HCT116 (cell line): ENCODE measurements around the gene KIF14.

ENCODE experiments used
- CEBPB ChIP-seq: IDR thresholded peaks from 2 replicates; pipeline ENCODE4 v1.6.1; 2012; ENCODE audit warnings: low read depth
- CTCF ChIP-seq, 3 experiments: fragments of 200-600 bp in 1 of 3; sonication (generic) in 1 of 3; IDR thresholded peaks in 2 of 3; conservative IDR thresholded peaks in 1 of 3; 2 replicates each; pipeline ENCODE4 v1.5.1; 2012 to 2017; ENCODE audit warnings: low read depth in 2 of 3, low read length in 2 of 3, antibody characterized with exemption in 1 of 3, borderline replicate concordance in 1 of 3, control low read depth in 1 of 3, mild to moderate bottlenecking in 1 of 3, mixed read lengths in 1 of 3, mixed run types in 1 of 3, moderate library complexity in 1 of 3; ENCODE audit not compliant: insufficient read depth in 1 of 3
- ELF1 ChIP-seq: IDR thresholded peaks from 2 replicates; pipeline ENCODE4 v1.6.1; 2012; ENCODE audit warnings: low read depth, borderline replicate concordance
- EZH2 ChIP-seq: fragments of 200-600 bp; sonication (generic); IDR thresholded peaks from 2 replicates; pipeline ENCODE4 v1.6.1; 2017; ENCODE audit warnings: antibody characterized with exemption, mixed run types
- MAX ChIP-seq: IDR thresholded peaks from 2 replicates; pipeline ENCODE4 v1.6.1; 2012
- POLR2A ChIP-seq: IDR thresholded peaks from 2 replicates; pipeline ENCODE4 v1.7.0; 2011; ENCODE audit warnings: borderline replicate concordance; ENCODE audit not compliant: insufficient read depth, insufficient read length; ENCODE audit errors: extremely low read depth
- POLR2AphosphoS5 ChIP-seq: IDR thresholded peaks from 2 replicates; pipeline ENCODE4 v1.6.1; 2011; ENCODE audit warnings: mild to moderate bottlenecking, low read depth, low read length, moderate library complexity
- RAD21 ChIP-seq: IDR thresholded peaks from 2 replicates; pipeline ENCODE4 v1.6.1; 2012; ENCODE audit warnings: low read depth, mild to moderate bottlenecking
- REST ChIP-seq: IDR thresholded peaks from 2 replicates; pipeline ENCODE4 v1.6.1; 2012; ENCODE audit warnings: low read depth
- SP1 ChIP-seq: IDR thresholded peaks from 2 replicates; pipeline ENCODE4 v1.6.1; 2012; ENCODE audit warnings: low read depth
- SRF ChIP-seq: IDR thresholded peaks from 2 replicates; pipeline ENCODE4 v1.6.1; 2012; ENCODE audit warnings: low read depth
- ZBTB33 ChIP-seq: IDR thresholded peaks from 2 replicates; pipeline ENCODE4 v1.6.1; 2011; ENCODE audit warnings: mild to moderate bottlenecking, low read length, moderate library complexity; ENCODE audit not compliant: insufficient replicate concordance; ENCODE audit errors: extremely low read depth
- ZFX ChIP-seq: fragments of 450-650 bp; IDR thresholded peaks from 2 replicates; pipeline ENCODE4 v1.6.1; 2017
- ZNF274 ChIP-seq: fragments of 200-500 bp; sonication (Bioruptor generic); IDR thresholded peaks from 2 replicates; pipeline ENCODE4 v1.6.1; 2014; ENCODE audit warnings: mild to moderate bottlenecking, low read depth, low read length, inconsistent platforms

- TF ChIP-seq CTCF (IDR thresholded peaks at IDR 0.05 in 2 of 3, conservative IDR thresholded peaks at IDR 0.05 in 1 of 3; ENCODE audit: borderline replicate concordance in 1 of 3, insufficient read depth in 1 of 3, low read depth in 2 of 3, low read length in 2 of 3): no peak
- no peak for TF ChIP-seq CEBPB
- no peak for TF ChIP-seq POLR2AphosphoS5
- no peak for TF ChIP-seq POLR2A
- TF ChIP-seq SP1: no peak
- no peak for TF ChIP-seq REST
- no peak for TF ChIP-seq SRF
- TF ChIP-seq EZH2: no peak
- no peak for TF ChIP-seq ELF1
- TF ChIP-seq RAD21: no peak
- no peak for TF ChIP-seq MAX
- TF ChIP-seq ZNF274: no peak
- no peak for TF ChIP-seq ZFX
- TF ChIP-seq ZBTB33: no peak
Observed at GRCh38 chr1:200644021-200644420, 23.5 kb upstream of the KIF14 start.
